NB4 (cell line): Measurements from ENCODE around the gene TARDBP.

Experiments used
- CTCF ChIP-seq: IDR thresholded peaks from one replicate; pipeline ENCODE4 v1.5.1; 2012; ENCODE audit warnings: low read depth, low read length
- POLR2A ChIP-seq: IDR thresholded peaks from 2 replicates; pipeline ENCODE4 v1.6.1; 2011; ENCODE audit warnings: mild to moderate bottlenecking; ENCODE audit not compliant: insufficient read length; ENCODE audit errors: extremely low read depth

- TF ChIP-seq CTCF (no peak), POLR2A (no peak)
Observed at GRCh38 chr1:11023201-11023600, 10.7 kb downstream of the TARDBP start.
